Rectal smooth muscle tissue (tissue), 1 donor: Measurements from ENCODE around the gene ERAP2.

Experiments used
- H3K27ac ChIP-seq: one replicate; pipeline ENCODE4 v1.7.0; 2013; ENCODE audit warnings: low read depth, low read length, inconsistent platforms
- H3K27me3 ChIP-seq: one replicate; pipeline ENCODE4 v1.7.0; 2013; ENCODE audit warnings: low read length; ENCODE audit not compliant: control insufficient read depth, insufficient read depth
- H3K36me3 ChIP-seq: one replicate; pipeline ENCODE4 v1.7.0; 2013; ENCODE audit warnings: low read length; ENCODE audit not compliant: control insufficient read depth, insufficient read depth
- H3K4me1 ChIP-seq: one replicate; pipeline ENCODE4 v1.7.0; 2013; ENCODE audit warnings: low read length; ENCODE audit not compliant: control insufficient read depth, insufficient read depth
- H3K4me3 ChIP-seq: one replicate; pipeline ENCODE4 v1.7.0; 2013; ENCODE audit warnings: low read length
- H3K9ac ChIP-seq: one replicate; pipeline ENCODE4 v1.7.0; 2013; ENCODE audit warnings: low read length

ERAP2 gene

GRCh38 chr5:96968074-96968473 lies 91.8 kb downstream of the ERAP2 start:
- peaks cover 21% of the 10 kb centered on the region for H3K4me1 ChIP-seq

DNA sequence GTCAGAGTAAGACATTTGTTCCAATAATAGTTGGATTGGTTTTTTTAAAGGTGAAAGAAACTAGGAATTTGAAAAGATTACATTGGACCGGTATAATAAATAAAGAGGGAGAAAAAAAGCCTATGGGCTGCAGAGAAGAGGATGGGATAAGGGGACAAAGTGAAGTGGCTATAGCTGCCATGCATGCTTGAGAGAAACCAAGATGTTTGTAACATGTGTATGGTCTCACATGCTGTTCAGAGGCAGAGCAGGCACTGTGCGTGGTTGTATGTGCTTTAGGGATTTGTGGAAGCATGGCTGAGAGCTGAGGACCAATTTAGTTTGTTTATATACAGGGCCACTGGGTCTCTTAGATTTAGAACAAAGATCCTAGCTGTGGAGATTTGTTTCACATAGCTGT lies 92.3 kb downstream of the ERAP2 start:
- no peaks in the 10 kb centered on the region for H3K27me3 ChIP-seq
- H3K27ac ChIP-seq: peak overlapping the region; percentile 15
- peaks cover 17% of the 10 kb centered on the region for H3K4me1 ChIP-seq
- H3K9ac ChIP-seq: no peak overlapping the region
- H3K4me3 ChIP-seq: no peak overlapping the region
- no peaks in the 10 kb centered on the region for H3K36me3 ChIP-seq

More at GRCh38 chr5:96968074-96968473, 91.8 kb downstream of the ERAP2 start:
- no peak overlapping the region for H3K9ac ChIP-seq
- H3K36me3 ChIP-seq: no peaks in the 10 kb centered on the region
- no peak overlapping the region for H3K4me3 ChIP-seq
- H3K27ac ChIP-seq: peak overlapping the region; percentile 40
- H3K27me3 ChIP-seq: no peaks in the 10 kb centered on the region
